ENCODE results near the gene CEBPE.

Gene CEBPE

DNA sequence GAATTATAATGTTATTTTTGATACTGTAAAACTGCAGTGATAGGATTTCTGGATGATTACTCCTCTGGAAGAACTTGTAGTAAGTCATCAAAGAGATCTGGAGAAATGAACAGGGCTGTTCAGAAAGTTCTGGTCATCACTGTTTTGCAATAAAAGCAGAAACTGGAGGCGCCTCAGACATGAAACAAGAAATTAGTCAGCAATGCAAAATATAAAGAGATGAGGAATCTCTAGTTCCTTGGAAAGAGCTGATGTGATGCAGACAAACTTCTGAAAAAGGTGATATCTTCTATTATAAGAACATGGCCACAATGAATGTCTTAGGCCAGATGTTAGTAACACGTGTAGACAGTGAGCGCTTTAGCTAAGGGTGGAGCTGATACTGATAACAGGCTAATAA is 33.6 kb downstream of the CEBPE start:
- no peak for DNase-seq (ENCODE audit: low read depth in 2 of 3, low spot score in 2 of 3)

- DNase-seq (ENCODE audit: low read depth in 2 of 3, low spot score in 2 of 3): no peak
These were observed 38.6 kb downstream of the CEBPE start for GRCh38 chr14:23080474-23080873.

DNA sequence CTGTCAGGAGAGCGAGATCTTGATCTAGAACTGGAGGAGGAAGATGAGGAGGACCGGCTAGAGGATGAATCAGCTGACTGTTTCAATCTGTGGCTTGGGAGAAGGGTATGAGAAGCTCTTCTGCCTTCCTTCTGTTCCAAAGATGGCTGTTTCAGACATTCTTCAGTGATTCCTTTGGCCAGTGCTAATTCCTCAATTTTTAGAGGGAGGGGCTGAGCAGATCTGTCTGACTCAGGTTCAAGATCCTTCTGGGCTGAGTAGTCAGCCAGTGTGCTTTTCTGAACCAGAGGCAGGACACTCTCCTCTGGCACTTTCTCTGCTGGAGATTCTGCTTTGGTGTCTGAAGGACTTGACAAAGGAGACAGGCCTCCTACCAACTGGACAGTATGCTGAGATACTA is 39.3 kb downstream of the CEBPE start:
- DNase-seq (ENCODE audit: low read depth in 2 of 3, low spot score in 2 of 3): no peak

DNA sequence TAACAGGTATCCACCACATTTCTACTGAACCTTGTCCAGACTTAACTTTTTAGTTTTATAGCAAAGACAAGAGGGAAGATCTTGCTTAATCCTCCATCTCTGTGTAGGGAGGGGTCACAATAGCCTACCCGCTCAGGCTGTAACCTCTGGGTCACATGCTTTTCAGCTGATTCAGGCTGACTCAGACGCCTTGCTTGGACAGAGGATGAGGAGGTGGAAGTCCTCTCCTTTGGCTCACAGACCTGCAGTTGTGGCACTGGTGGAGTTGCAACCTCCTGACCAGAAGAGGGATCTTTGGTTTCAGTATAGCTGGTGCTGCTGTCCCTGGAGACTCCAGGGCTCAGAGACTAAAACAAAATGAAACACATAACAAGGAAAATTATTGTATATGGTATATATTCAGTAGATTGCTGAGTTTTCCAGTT is 40.4 kb downstream of the CEBPE start:
- DNase-seq (ENCODE audit: low read depth in 2 of 3, low spot score in 2 of 3): no peak

DNA sequence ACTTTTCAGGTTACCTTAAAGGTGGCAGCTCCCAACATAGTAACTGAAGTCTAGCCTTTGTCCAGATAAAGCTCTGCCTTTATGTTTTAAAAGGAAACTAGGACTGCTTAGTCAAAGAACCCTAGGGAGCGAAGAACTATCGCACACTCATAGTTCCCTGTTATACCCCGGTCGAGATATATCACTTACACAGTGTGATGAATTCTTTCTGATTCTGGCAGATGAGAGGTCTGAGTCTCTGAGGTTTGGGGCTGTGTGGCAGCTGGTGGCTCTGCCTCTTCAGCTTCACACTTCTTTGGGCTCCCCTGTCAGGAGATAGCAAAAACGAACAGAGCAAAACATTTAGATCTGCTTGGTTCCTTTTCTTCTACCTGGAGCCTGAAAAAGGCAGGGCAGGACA is 41.1 kb downstream of the CEBPE start:
- DNase-seq (ENCODE audit: low read depth in 2 of 3, low spot score in 2 of 3): no peak

DNA sequence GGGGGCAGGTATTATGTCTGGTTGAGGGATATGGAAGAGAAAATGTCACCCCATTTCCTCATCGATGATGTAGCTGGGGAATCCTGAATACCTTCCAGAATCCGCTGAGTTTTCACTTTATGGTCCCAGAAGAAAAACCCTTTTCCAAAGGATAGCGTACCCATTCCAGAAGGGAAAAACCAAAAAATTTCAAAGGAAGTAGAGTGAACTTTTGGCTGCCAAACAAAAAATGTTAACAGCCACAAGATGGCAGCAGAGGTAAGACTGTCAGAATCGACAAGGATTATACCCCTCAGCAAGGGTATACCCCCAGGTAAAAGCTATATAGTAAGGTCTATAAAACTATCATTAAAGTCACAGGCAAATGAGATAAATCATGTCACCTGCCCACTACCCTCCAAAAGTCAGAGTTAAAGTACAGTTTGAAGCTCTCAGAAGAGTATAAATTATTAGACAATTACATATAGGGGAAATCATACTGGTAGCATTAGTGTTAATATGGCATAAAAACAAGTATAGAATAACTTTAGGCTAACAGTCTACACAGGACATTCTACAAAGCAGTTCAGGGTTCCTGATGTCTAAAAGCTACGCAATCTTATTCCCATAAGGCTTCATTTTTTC is 42.2 kb downstream of the CEBPE start:
- no peak for DNase-seq (ENCODE audit: low read depth in 2 of 3, low spot score in 2 of 3)

DNA sequence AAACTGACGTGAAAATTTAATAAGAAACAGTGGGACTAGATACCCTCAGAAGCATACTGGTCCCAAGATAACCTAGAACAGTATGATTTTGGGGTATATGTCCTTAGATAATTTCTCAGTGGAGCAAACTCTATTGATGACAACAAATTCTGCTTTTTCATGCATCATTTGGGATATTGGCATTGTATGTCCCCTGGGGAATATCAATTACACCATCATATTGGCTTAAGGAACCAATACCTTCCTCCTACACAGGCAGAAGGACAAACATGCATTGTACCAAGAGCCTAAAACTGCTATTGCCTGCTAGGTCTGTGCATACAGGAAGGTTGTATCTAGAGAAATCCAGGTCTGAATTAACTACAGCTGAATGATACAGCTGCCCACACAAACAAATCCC is 44.1 kb downstream of the CEBPE start:
- DNase-seq (ENCODE audit: low read depth in 2 of 3, low spot score in 2 of 3): no peak

GRCh38 chr14:23071921-23072539 is 47.0 kb downstream of the CEBPE start:
- no peak for DNase-seq (ENCODE audit: low read depth in 2 of 3, low spot score in 2 of 3)

- peak; percentile 38 to 54 (median 52) for DNase-seq (ENCODE audit: low read depth in 2 of 3, low spot score in 2 of 3)
These were observed 47.7 kb downstream of the CEBPE start for GRCh38 chr14:23071244-23071920.

DNA sequence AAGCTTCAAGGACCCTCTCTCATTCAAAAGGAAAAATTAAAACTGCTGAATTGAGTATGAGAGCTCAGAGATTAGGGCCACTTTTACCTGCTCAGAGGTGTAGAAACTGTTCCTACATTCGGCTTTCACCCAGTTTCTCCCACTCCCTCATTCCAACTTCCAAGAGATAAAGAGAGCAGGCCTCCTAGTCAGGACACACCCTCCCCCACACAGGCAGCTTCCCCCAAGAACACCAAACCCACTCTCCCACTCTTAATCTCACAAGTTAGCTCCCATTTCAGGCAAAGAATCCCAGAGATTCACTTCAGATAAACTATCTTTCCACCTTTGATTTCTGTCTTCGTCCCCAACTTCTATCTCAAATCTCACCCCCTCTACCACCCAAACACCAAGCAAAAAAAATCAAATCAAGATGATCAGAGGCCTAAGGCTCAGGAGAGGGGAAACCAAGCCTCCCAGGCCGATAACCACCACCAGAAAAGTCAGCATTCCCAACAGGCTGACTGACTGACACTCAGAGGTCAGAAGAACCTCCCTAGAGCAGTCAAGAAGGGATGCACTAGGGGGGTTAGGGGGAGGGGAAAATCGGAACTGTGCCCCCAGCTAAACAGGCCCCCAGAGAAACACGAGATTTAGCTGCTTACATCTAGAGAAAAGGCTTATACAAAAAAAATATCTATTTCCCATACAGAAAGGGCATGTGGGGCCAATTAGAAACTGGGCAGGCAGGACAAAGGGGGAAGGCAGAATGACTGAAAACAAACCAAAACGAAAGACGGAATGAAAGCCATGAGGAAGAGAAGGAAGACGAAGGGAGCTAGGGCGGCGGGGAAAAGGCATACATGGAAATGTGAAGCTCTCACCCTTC is 48.6 kb downstream of the CEBPE start:
- DNase-seq (ENCODE audit: low read depth in 2 of 3, low spot score in 2 of 3): no peak

GRCh38 chr14:23069413-23069806 is 49.6 kb downstream of the CEBPE start:
- DNase-seq (ENCODE audit: low read depth in 2 of 3, low spot score in 2 of 3): no peak

GRCh38 chr14:23068789-23069412 is 50.2 kb downstream of the CEBPE start:
- DNase-seq (ENCODE audit: low read depth in 2 of 3, low spot score in 2 of 3): peak in 2 of 3 experiments; percentile 25 to 32

- no peak for DNase-seq (ENCODE audit: low read depth in 2 of 3, low spot score in 2 of 3)
These were observed 50.9 kb downstream of the CEBPE start for GRCh38 chr14:23067847-23068788.

Data from activated CD8-positive, alpha-beta memory T cell treated with anti-CD3 and anti-CD28 coated beads for 48 hours (primary cell).